K562 (cell line): Measurements from ENCODE around the gene CDKN2D. TPM values are rescaled to one million over a fixed set of nuclear protein-coding genes. Genes with fewer than 3 reads are reported as not detected.

Experiments
- EHMT2 ChIP-seq: fragments of 450-650 bp; IDR thresholded peaks from 2 replicates; pipeline ENCODE4 v1.6.1; 2018; ENCODE audit warnings: antibody characterized with exemption
- ETS1 ChIP-seq: conservative IDR thresholded peaks from 2 replicates; pipeline ENCODE4 v1.6.1; 2011; ENCODE audit warnings: low read depth, mild to moderate bottlenecking, low read length; ENCODE audit not compliant: control insufficient read depth
- NCOA6 ChIP-seq: fragments of 450-650 bp; IDR thresholded peaks from 2 replicates; pipeline ENCODE4 v1.6.1; 2017; ENCODE audit warnings: mild to moderate bottlenecking
- PBX2 ChIP-seq, 2 experiments: IDR thresholded peaks in 1 of 2; conservative IDR thresholded peaks in 1 of 2; 2 replicates each; pipeline ENCODE4 v1.6.1; 2016; ENCODE audit warnings: low read depth in 2 of 2, mild to moderate bottlenecking in 1 of 2, missing compliant biosample characterization in 1 of 2, missing genetic modification characterization in 1 of 2, moderate library complexity in 1 of 2
- TRIM24 ChIP-seq, 2 experiments: fragments of 450-650 bp; IDR thresholded peaks; 2 replicates each; pipeline ENCODE4 v1.6.1; 2016
- polyA plus RNA-seq, 8 experiments: library from polyadenylated mRNA; depleted of rRNA in 4 of 8; stranded (reverse) in 5 of 8; unstranded in 3 of 8; fragments of >200 nt; fragmentation: Nextera tagmentation in 2 of 8; fragmentation: Illumina TruSeq in 1 of 8; extraction: Ambion mirVana in 2 of 8; extraction: Trizol in 1 of 8; gene quantifications; 2 replicates each; pipeline versions ENCODE4 v1.2.1 to v1.2.3, GENCODE V29; 2011 to 2014; ENCODE audit warnings: inconsistent platforms in 1 of 8, missing spikeins in 1 of 8
- total RNA-seq, 7 experiments: library from RNA; depleted of rRNA in 6 of 7; stranded (reverse); fragments of >200 nt in 6 of 7; fragmentation: Illumina TruSeq in 2 of 7; extraction: Trizol in 2 of 7; gene quantifications; 2 replicates each; pipeline versions ENCODE4 v1.2.1 to v1.2.3, GENCODE V29; 2011 to 2021; ENCODE audit warnings: low replicate concordance in 1 of 7

The CDKN2D gene
- total and polyA plus RNA-seq, 9 of the 15 experiments (the other 6 are each of a cell fraction or from before 2014, with no cell fraction given): 0.41 to 8.2 (median 3.7) TPM

- peak; percentile 20; the same call in 1 of the 2 replicates for TF ChIP-seq ETS1
- no peak for TF ChIP-seq PBX2 (CRISPR knock-in tag; IDR thresholded peaks at IDR 0.05; ENCODE audit: low read depth)
- TF ChIP-seq PBX2 (tag; conservative IDR thresholded peaks at IDR 0.05; ENCODE audit: low read depth): no peak
- TF ChIP-seq NCOA6: no peak
- no peak for TF ChIP-seq EHMT2
- TF ChIP-seq TRIM24 (IDR thresholded peaks at IDR 0.05): no peak
- TF ChIP-seq, all 486 proteins: peak for 61
These were observed 33.7 kb upstream of the CDKN2D start (continued) for GRCh38 chr19:10602330-10603083.
